GM19324 (cell line): ENCODE measurements around the gene PNLIP.

Experiments used
- ATAC-seq: cut with Tn5 transposase; IDR thresholded peaks from one replicate; pipeline ENCODE4 v1.9.1; 2021; ENCODE audit warnings: mild to moderate bottlenecking, moderate library complexity; ENCODE audit not compliant: unreplicated experiment, low FRiP score

Gene PNLIP

DNA sequence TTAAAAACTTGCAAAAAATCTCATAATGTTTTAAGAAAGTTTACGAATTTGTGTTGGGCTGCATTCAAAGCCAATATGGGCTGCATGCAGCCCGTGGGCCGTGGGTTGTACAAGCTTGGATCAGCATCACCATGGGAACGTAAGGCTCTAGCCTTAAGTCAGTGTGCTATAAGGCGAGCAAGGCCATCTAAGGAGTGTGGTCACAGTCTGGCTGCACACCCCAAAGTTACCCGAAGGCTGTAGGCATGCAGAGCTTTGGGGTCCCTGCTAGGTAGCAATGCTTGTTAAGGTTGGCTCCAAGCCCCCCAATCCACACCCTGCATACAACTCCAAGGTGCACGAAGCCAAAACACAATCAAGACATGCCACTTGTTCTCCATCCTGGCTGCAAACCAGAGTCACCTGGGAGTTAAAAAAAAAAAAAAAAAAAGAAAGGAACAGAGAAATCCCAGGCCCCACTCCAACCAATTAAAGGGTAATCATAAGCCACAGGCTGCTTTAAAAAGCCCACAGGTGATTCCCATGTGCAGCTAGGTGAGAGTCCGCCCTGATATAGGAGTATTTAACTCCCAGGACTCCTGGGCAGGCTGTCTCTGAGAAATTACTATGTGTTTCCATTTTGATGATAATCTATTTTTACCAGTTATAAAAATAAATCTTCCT, 66.5 kb downstream of the PNLIP start:
- no peak for ATAC-seq

DNA sequence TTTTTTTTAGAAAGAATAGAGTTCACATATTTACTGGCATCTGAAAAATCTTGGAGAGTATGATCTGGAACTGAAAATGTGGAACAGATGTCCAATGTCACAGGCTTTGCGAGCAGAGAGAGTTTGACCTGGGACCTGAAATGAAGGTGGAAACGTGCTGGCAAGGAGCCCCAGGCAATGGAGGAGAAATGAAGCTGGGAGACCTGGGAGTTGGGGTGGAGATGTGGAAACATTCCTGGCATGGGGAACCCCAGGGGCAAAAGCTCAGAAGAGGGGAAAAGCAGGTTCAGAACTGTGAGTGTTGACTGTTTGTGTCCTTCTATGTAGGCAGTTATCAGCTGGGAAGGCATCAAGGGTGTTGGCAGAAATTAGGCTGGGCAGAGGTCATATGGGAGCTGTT, 67.7 kb downstream of the PNLIP start:
- ATAC-seq = no peak

DNA sequence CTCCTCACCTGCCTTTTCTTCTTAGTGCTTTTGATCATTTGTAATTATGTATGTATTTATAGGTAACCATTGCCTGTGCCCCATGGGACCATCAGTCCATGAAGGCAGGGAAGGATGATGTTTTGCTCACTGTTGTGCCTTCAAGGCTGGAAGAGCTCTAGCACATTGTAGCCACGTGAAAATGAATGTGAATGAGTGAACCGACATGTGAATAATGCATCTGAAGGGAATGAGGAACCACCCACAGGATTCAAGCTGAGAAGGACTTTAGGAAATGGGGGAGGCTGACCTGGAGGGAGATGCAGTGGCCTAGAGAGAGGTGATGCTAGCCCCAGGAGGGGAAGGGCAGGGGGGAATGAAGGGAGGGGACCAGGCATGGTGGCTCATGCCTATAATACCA, 69.1 kb downstream of the PNLIP start:
- no peak for ATAC-seq

DNA sequence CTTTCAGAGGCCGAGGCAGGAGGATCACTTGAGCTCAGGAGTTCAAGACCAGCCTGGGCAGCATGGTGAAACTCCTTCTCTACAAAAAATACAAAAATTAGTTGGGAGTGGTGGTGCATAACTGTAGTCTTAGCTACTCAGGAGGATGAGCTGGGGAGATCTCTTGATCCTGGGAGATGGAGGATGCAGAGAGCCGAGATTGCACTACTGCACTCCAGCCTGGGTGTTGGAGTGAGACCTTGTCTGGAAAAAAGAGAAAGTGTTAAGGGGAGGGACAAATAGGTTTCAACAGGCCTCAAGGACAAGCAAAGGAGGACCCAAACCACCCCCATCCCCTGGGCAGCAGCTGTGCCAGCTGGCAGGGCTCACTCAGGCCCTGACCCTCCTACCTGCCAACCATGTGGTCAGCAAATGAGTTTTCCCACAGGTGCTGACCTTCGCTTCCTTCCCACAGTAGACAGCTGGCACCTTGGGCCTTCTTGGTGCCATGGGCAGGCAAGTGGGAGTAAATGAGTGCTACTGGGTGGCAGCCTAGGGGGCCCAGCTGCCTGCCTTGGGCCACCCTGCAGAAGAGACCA, 69.6 kb downstream of the PNLIP start:
- ATAC-seq = no peak
